ENCODE measurements around the gene TEPSIN.
A peak's percentile ranks its signal among the peaks of the same experiment; 100 is the strongest.
"Not testable (repeated sequence)": the region's sequence is repeated elsewhere in the genome, so short reads cannot be mapped to it uniquely, and the experiment has no call there.

Gene TEPSIN

DNA sequence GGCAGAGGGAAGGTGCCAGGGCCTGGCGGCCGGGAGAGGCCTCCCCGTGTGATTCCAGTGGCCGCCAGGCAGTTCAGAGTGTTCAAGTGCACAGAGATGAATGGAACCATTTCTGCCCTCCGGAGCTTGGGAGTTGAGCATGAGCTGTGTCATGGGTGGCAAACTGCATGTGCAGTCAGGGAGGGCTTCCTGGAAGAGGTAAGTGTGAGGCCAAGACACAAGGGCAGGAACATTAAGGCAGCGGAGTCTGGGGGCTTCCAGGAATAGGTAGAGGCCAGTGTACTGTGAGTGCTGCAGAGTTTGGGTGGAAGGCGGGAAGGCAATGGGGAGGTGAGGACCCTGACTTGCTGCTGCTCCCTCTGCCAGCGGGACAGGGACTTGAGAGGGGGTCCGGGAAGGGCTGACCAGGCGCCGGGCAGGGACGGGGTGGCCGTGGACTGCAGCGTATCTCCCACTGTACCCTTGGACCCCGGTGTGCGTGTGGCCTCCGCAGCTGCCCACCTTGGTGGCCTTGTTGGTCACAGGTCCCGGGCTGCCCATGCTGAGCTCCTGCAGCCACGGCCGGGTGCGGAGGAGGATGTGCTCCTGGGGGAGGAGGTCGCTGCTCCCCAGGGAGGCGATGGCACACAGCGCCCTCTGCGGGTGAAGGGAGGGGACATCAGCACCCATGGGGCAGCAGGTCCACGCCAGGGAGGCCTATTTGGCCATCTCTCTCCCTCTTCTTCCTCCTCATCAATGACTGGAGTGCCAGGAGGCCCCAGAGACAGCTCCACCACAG, 8.6 kb downstream of the TEPSIN start:
- TF ChIP-seq ZFX (IDR thresholded peaks at IDR 0.05), result no peak
- TF ChIP-seq, protein P1, sequence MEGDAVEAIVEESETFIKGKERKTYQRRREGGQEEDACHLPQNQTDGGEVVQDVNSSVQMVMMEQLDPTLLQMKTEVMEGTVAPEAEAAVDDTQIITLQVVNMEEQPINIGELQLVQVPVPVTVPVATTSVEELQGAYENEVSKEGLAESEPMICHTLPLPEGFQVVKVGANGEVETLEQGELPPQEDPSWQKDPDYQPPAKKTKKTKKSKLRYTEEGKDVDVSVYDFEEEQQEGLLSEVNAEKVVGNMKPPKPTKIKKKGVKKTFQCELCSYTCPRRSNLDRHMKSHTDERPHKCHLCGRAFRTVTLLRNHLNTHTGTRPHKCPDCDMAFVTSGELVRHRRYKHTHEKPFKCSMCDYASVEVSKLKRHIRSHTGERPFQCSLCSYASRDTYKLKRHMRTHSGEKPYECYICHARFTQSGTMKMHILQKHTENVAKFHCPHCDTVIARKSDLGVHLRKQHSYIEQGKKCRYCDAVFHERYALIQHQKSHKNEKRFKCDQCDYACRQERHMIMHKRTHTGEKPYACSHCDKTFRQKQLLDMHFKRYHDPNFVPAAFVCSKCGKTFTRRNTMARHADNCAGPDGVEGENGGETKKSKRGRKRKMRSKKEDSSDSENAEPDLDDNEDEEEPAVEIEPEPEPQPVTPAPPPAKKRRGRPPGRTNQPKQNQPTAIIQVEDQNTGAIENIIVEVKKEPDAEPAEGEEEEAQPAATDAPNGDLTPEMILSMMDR (conservative IDR thresholded peaks at IDR 0.05), result no peak; the same call in 1 of the 2 replicates

DNA sequence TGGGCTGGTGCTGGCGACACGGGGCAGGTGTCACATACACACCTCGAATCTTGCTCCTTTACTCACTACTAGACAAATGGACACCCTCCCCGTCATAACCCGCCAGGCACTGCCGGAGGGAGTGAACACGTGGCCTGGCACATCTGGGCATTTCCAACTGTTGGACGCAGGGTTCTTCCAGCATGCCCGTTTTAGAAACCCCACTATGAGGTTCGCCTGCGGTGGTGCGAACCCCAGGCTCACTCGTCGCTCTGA, 9.3 kb downstream of the TEPSIN start:
- H3K27ac ChIP-seq, result no peak overlapping the region
- TF ChIP-seq, protein P1 (conservative IDR thresholded peaks at IDR 0.05), result no peak
- no peak for TF ChIP-seq ZFX (IDR thresholded peaks at IDR 0.05)

More for the DNA sequence above, 8.6 kb downstream of the TEPSIN start:
- H3K27ac ChIP-seq, result no peak overlapping the region

DNA sequence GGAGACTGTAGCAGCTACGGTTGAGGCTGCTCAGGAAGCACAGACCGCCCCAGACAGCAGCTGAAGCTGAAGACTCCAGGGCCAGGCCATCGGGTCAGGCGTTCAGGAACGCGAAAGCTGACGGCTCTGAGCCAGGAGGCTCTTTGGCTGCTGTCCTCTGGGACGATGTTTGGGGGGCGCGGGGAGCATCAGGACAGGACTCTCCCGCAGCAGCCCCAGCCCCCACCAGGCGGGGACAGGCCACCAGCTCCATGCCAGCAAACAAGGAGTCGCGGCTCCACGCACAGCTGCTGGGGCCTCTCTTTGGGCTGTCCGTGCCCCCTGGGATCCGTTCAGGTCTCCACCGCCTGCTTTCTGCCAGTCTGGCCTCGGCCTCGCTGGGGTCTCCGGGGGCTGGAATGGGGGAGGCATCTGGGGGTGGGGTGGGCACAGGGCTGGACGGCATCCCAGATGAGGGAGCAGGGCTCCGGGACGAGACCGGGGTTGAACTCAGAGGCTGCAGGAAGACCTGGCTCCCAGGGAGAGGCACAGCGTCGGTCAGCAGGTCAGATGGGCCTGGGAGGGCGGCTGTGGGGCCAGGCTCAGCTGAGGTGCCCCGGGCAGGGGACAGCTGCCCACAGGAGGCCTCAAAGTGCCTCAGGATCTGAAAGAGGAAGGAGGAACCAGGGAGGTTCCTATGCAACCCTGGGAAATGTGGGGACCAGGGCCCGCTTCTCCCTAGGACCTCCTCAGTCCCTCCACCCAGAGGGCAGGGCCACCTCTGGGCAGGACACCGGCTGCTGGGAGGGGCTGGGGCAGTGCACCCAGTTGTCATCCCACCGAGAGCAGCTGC, 9.8 kb downstream of the TEPSIN start:
- TF ChIP-seq ZFX (IDR thresholded peaks at IDR 0.05), result no peak
- TF ChIP-seq, protein P1 (conservative IDR thresholded peaks at IDR 0.05), result no peak
- H3K27ac ChIP-seq, result no peak overlapping the region

DNA sequence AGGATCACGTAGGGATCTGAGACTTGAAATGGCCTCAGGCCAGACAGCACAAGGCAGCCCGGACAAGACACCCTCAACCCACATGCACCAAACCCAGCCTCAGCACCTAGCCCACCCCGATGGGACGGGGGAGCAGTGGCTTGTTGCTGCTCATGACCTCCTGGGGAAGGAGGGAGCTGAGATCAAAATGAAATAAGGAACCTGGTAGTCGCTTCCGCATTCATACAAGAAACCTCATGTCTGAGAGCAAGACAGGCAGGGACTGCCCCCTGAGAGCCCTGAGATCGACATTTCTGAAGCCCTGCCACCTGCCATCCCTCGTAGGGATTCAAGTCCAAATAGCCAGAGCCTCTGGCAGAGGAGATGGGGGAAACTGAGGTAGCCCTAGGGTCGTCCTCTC, 10.4 kb downstream of the TEPSIN start:
- no peak overlapping the region for H3K27ac ChIP-seq
- TF ChIP-seq, protein P1 (conservative IDR thresholded peaks at IDR 0.05), result no peak
- no peak for TF ChIP-seq ZFX (IDR thresholded peaks at IDR 0.05)

DNA sequence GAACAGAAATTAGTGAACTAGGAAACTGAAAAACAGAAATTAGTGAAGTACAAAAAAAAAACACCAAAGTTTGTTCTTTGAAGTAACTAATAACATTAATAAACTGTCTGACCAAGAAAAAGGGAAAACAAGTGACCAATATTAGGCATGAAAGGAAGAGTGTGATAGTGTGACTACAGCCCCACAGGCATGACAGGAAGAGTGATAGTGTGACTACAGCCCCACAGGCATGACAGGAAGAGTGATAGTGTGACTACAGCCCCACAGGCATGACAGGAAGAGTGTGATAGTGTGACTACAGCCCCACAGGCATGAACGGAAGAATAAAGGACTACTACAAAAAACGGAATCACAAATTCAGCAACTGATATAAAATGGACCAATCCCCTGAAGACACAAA, 11.2 kb downstream of the TEPSIN start:
- H3K27ac ChIP-seq, result not testable (repeated sequence)

DNA sequence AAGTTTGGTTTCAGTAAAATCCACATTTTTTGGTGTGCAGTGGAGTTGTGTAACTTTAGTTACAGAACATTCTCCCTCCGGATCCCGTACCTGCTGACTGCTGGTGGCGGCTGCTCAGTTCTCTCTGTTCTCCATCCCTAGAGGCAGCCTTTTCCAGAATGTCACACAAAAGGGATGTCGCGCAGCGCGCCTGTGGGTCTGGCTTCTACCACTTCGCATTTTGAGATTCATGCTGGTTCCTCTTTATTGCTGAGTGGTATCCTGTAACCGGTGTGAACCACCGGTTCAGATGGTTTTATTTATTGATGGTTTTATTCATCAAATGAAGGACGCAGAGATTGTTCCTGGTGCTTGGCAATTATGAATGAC, 15.1 kb downstream of the TEPSIN start:
- TF ChIP-seq, protein P1 (conservative IDR thresholded peaks at IDR 0.05), result no peak
- no peak for TF ChIP-seq ZFX (IDR thresholded peaks at IDR 0.05)
- peak overlapping the region; percentile 86 for H3K27ac ChIP-seq

DNA sequence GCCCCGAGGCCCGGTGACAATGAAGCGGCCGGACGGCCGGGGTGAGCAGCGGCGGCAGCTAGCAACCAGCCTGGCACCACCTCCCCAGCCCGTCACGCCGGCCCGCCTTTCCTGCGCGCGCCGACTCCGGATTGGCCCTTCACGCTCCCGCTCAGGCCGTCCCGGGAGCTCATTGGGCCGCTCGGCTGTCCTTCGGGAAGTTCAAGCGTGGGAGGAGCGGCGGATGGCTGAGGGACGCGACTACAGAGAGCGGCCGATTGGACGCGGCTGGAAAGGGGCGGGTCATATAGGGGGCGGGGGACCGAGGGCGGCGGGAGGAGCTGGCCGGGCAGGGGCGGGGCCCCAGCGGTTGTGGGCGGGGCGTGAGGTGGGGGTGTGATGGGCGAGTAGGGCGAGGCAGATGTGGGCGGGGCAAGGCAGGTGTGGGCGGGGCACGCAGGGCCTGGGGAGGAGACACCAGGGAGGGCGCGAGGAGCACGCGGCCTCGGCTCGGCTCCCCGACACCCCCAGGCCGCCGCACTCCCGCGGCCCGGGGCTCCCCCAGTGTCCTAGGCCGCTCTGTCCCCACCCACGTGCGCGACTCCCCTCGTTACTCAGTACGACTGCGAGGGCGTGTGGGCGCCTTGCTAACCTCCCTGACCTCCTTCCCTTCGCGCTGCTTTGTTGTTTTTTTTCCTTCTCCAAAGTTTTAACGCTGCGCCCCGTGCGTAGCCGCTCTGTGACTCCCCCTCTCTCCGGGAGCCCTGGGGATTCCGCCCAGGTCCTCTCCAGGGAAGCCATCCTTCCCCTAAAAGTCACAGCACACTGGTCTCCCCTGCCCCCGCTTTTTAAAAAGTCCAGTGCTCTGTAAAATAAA, 15.7 kb downstream of the TEPSIN start, which contains the start of gene CEP131:
TSS of gene CEP131 (minus strand) at position 60 of the 856 bp plus-strand sequence. CDS start 2,909 bp downstream, outside the sequence.
- TF ChIP-seq ZFX (IDR thresholded peaks at IDR 0.05), result peak; percentile 20; the same call in 1 of the 2 replicates
- TF ChIP-seq, protein P1 (conservative IDR thresholded peaks at IDR 0.05), result no peak
- H3K27ac ChIP-seq, result peak within 1 kb of the TSS; percentile 86

Data from C4-2B (cell line).